Endothelial cell of hepatic sinusoid (primary cell): ENCODE data around the gene NEBL.
"Not testable (repeated sequence)": the region's sequence is repeated elsewhere in the genome, so short reads cannot be mapped to it uniquely, and the experiment has no call there.

Source experiments
- in situ Hi-C: cut with HindIII; loops from 2 replicates; pipeline ENCODE4 v1.10.0; 2017; ENCODE audit warnings: low sequenced_read_pairs

NEBL gene, protein sequence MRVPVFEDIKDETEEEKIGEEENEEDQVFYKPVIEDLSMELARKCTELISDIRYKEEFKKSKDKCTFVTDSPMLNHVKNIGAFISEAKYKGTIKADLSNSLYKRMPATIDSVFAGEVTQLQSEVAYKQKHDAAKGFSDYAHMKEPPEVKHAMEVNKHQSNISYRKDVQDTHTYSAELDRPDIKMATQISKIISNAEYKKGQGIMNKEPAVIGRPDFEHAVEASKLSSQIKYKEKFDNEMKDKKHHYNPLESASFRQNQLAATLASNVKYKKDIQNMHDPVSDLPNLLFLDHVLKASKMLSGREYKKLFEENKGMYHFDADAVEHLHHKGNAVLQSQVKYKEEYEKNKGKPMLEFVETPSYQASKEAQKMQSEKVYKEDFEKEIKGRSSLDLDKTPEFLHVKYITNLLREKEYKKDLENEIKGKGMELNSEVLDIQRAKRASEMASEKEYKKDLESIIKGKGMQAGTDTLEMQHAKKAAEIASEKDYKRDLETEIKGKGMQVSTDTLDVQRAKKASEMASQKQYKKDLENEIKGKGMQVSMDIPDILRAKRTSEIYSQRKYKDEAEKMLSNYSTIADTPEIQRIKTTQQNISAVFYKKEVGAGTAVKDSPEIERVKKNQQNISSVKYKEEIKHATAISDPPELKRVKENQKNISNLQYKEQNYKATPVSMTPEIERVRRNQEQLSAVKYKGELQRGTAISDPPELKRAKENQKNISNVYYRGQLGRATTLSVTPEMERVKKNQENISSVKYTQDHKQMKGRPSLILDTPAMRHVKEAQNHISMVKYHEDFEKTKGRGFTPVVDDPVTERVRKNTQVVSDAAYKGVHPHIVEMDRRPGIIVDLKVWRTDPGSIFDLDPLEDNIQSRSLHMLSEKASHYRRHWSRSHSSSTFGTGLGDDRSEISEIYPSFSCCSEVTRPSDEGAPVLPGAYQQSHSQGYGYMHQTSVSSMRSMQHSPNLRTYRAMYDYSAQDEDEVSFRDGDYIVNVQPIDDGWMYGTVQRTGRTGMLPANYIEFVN

DNA sequence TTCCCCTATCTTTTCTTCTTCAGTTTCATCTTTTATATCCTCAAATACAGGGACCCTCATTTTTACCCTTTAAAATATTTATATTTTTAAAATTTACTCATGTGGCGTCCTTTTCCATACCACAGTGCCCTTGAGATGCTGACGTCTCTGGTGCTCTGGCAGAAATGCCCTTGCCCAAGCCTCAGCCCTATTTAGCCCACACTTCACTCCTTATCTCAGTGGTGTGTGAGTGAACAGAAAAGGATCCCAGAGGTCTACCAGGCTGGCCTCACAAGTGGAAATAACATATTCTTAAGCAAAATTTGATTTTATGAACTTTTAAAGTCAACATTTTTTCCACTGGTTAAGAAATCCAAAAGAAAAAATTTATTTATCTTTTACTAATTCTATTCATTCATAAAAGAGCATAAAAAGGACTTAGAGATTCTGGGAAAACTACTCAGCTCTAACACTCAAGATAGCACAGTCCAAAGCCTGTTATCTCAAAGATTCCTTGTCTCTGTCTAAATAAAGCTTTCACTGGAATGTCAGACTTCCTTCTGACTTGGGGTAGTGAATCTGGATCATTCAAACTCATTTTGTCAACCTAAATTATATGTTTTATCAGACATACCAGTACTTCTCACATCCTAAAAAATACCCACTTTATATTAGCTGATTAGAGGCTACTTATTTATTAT, at the start of gene NEBL:
TSS of gene NEBL (minus strand) at position 166 of the 680 bp plus-strand sequence. CDS start at position 60, 106 bp downstream.
- in situ Hi-C loops = no loop called here

- in situ Hi-C loops = no loop called here
Observed at GRCh38 chr10:20945546-20946332, 48.6 kb upstream of the NEBL start.

- in situ Hi-C loops = no loop called here
Observed at GRCh38 chr10:20944789-20945502, 47.8 kb upstream of the NEBL start.

DNA sequence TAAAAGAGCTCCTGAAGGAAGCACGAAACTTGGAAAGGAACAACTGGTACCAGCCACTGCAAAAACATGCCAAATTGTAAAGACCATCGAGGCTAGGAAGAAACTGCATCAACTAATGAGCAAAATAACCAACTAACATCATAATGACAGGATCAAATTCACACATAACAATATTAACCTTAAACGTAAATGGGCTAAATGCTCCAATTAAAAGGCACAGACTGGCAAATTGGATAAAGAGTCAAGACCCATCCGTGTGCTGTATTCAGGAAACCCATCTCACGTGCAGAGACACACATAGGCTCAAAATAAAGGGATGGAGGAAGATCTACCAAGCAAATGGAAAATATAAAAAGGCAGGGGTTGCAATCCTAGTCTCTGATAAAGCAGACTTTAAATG, 42.3 kb upstream of the NEBL start:
- in situ Hi-C loops = not testable (repeated sequence)

DNA sequence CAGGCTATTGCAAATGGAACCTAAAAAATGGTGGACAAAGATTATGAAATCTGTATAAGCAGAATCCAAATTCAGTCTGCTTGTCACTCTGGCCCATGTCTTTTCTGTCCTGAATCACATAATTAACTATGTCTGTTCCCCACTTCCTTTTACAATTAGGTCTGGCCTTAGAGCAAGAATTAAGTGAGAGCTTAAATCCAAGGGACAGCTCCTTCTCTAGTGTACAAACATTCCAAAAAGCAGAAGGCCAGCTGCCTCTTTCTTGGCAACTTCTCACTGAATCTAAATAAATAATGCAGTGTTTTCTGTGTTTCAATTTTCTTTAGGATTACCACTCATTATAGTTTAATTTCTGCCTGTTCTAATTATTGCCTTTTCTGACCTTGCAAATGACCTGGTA, 39.3 kb upstream of the NEBL start:
- in situ Hi-C loops = no loop called here

DNA sequence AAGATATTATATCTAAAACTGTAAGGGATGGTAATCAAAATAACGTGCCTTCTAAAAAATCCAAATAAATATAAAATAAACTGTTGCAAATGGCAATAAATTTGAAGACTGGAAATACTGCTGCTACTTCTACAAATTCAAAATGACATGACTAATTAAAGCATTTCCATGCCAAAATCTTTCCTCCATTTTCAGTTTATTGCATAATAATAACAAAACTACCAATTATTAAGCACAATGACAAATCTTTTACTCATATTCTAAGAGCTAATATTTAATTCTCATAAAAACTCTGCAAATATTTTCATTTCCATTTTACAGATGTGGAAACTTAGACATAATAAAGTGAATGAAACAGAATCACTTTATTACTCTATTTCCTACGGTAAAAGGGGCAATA, 38.8 kb upstream of the NEBL start:
- in situ Hi-C loops = no loop called here

DNA sequence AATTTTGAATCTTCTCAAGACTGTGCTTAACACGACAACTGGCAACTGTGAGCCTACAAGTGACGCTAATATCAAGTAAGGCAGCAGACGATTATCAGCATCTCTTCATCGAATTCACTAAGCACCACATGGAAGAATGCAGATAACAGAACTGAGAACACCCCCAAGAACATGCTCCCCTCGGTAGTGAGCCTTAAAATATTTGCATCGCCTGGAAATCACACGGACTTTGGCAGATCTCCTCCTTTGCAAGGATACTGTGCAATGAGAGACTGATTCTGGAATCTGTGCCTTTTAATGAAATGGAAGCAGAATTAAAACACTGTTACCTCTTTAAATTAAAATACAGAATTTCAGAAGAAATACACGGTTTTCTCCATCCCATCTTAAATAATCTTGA, 38.2 kb upstream of the NEBL start:
- in situ Hi-C loops = no loop called here

DNA sequence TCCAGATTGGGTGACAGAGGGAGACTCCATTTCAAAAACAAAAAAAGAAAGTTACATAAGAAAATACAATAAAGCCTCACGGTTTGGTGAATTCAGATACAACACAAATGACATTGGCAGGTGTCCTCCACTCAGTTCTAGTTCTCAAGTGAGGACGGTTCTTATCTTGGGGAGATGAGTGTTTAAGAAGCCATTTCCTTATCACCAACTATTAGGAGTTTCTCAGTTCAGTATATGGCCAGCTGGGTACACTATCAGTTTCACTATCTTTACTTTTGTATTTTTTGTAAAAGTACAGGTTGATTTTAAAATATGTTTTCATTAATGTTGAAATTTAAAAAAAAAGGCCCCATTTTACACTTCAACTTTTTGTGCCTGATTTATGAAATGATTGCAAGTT, 36.6 kb upstream of the NEBL start:
- in situ Hi-C loops = no loop called here

DNA sequence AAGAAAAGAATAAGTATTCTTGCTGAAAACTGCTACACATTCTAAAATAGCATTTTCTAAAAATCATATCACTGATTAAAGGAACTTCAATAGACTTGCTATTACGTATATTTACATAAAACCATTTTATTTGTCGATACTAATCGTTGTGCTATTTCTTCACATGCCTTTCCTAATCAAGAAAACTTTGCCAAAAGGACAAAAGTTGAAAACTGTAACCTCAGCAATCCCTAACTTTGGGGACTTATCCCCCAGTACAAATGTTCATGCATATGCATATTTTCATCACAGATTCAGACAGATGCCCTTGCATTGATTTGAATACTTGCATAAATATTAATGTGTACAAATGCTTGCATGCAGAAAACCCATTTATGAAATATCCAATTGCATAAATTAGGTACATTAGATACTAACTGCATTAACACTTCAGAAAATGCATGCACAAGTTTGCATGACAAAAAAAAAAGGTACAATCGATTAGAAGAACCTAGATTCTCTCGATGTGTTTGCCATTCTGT, 35.6 kb upstream of the NEBL start:
- in situ Hi-C loops = no loop called here

GRCh38 chr10:20931156-20931795, 34.2 kb upstream of the NEBL start:
- in situ Hi-C loops = no loop called here

- in situ Hi-C loops = no loop called here
Observed at GRCh38 chr10:20927456-20927855, 30.3 kb upstream of the NEBL start.

- in situ Hi-C loops = no loop called here
Observed at GRCh38 chr10:20922451-20922850, 25.3 kb upstream of the NEBL start.

DNA sequence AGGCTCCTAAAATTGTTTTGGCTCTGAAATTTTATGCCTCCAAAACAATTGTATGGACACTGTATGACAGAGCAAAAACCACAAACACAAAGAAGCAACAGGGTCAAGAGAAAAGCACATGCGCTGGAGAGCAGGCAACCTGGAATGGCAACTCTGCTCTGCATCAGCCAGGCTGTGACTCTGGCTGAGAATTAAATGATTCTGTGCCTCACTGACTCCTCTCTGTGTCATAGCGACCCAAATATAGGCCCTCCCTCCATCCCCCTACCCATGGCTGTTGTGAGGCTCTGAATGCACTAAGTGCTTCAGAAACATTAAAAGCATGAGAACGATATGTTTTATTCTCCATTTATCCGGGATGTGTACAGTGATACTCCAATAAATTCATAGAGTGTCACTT, 24.9 kb upstream of the NEBL start:
- in situ Hi-C loops = no loop called here

DNA sequence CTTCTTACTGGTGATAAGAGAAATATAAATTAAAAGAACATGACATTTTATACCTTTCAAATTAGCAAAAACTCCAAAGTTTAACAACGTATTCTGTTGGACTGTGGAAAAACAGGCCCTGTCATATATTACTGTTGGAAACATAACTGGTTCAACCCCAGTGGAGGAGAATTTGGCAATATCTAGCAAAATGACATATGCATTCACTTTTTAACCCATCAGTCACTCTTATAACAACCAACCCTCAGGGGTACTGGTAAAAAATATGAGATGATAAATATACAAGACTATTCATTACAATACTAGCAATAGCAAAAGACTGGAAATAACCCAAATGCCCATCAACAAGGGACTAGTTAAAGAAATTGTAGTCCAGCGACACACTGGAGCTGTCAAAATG, 22.9 kb upstream of the NEBL start:
- in situ Hi-C loops = no loop called here

DNA sequence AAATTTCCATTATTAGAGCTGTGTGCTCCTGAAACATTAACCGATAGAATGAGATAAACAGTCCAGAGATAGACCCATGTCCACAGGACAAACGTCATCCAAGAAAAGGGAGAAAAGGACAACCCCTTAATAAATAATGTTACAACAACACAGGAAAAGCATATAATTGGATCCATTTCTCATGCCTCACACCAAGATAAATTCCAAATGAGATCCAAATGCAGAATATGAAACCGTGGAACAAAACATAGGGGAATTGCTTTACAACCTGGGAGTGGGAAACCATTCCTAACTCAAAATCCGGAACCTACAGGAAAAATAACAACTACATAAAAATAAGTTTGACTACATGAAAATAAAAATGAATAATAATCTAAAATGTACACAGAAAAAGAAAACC, 22.4 kb upstream of the NEBL start:
- in situ Hi-C loops = no loop called here

DNA sequence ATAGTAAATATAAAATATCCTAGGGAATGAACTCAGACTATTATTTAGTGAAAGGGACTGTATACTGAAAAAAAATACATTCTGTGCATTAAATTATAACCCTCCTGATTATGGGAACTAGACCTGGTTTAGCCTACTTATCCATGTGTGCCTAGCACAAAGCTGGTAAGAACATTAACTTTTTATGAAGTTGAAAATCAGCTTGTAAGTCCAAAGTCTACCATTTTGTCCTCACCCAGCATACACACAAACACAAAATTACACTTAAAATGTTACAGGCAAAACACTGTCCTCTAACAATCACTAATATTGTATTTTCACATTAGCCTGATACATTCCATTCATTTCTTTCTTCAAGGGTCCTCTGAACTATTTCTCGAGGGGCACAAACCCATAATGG, 19.9 kb upstream of the NEBL start:
- in situ Hi-C loops = no loop called here

DNA sequence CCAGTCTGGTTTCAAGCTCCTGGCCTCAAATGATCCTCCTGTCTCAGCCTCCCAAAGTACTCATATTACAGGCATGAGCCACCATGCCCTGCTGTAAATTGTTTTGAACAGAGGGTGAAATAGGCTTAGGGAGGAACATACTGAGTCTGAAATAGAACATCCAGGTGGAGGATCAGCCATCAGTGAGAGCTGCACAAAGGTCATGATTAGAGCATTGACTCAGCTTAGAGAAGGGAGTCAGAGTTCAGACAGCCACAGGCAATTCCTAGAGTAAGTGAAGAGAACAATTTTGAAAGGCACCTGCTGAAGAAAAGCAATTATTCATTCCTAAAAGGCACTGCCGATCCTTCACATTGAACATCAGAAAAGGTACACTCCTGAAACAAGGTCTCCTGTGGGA, 15.9 kb upstream of the NEBL start:
- in situ Hi-C loops = no loop called here

GRCh38 chr10:20911626-20912025, 14.5 kb upstream of the NEBL start:
- in situ Hi-C loops = no loop called here

DNA sequence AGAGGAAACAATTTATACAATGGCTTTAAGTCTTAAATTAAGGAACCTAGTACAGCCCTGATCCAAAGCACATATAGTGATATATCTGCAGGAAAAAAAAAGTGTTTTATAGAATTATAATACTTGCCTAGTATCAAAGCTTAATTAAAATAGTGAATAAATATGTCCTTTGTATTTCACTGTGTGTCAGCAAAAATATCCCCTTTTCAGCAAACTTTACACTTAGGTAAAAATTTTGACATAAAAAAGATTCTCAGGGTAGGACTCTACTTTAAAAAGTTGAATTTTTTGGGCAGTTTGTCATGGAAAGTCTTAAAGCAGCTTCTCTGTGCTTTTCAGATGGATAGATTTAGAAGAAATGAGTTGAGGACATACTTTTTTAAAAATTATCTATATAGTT, 12.7 kb upstream of the NEBL start:
- in situ Hi-C loops = no loop called here
